Sigmoid colon (tissue), 4 donors: ENCODE results near the gene KRTAP4-16.

ENCODE experiments used
- CTCF ChIP-seq, 4 experiments: fragments of 450-650 bp in 3 of 4; fragments of 200-600 bp in 1 of 4; IDR thresholded peaks; one replicate each; pipeline ENCODE4 v1.5.1; 2016 to 2019; ENCODE audit warnings: antibody characterized with exemption in 4 of 4, mild to moderate bottlenecking in 3 of 4, moderate library complexity in 2 of 4
- EP300 ChIP-seq, 4 donors: sonication (generic); formaldehyde crosslinking; IDR thresholded peaks; one replicate each; pipeline ENCODE4 v1.6.1; 2017; ENCODE audit warnings: antibody characterized with exemption in 4 of 4

DNA sequence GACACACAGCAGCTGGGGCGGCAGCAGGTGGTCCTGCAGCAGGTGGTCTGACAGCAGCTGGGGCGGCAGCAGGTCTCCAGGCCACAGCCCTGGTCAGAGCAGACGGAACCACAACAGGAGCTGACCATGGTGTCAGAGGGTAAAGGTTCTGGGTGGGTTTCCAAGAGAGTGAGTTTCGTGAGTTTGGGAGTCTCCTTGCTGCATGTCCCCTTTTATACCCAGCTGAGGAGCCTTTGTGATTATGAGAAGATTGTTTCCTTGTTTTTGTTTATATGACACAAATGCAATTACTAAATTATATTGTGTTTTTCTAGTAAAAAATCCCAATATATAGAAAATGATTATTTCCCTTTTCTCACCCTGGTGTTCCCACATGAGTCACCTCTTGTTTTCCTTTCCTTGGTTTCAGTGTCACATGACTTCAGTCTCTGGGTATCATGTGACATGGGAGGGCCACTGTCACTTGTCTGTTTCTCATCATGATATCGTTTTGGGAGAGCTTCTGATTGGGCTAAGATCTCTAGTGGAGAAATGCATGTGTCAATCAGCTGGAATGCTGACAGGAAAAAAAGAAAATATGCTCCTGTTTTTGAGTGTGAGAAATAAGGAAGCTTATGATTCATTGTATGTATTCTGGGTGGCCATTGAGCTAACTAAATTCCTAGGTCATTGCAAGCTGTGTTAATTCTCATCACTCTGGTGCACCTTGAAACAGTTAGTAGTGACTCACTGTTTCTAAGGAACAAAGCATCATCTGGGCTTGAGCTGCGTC lies 38.5 kb upstream of the KRTAP4-16 start, which contains the start of gene KRTAP4-6:
- TF ChIP-seq EP300 (IDR thresholded peaks at IDR 0.05): no peak
- TF ChIP-seq CTCF (IDR thresholded peaks at IDR 0.05): no peak
